OCI-LY3 (cell line): ENCODE measurements around the gene AK4.

ENCODE experiments used
- CTCF ChIP-seq: fragments of 200-600, 300-600 bp; sonication (generic); IDR thresholded peaks from 2 replicates; pipeline ENCODE4 v1.5.1; 2014; ENCODE audit warnings: antibody characterized with exemption, low read length, low read depth
- EZH2phosphoT487 ChIP-seq: fragments of 200-600 bp; shearing (Covaris generic); IDR thresholded peaks from 2 replicates; pipeline ENCODE4 v1.6.1; 2018; ENCODE audit warnings: antibody characterized with exemption, mixed run types, low read depth

- TF ChIP-seq CTCF (no peak), EZH2phosphoT487 (no peak)
These were observed 62.3 kb downstream of the AK4 start for GRCh38 chr1:65210325-65210724.
